Dermis blood vessel endothelial cell (primary cell): ENCODE measurements around the gene TUBB8. TPM values are rescaled to one million over a fixed set of nuclear protein-coding genes. Genes with fewer than 3 reads are reported as not detected.
"Not testable (repeated sequence)": the region's sequence is repeated elsewhere in the genome, so short reads cannot be mapped to it uniquely, and the experiment has no call there.

Experiments used
- DNase-seq: peaks from one replicate; pipeline ENCODE4 v3.0.0; 2010
- total RNA-seq: library from RNA; depleted of rRNA; stranded (reverse); fragments of >200 nt; gene quantifications from 2 replicates; pipeline ENCODE4 v1.2.3, GENCODE V29; 2014

TUBB8 gene
- total RNA-seq, 1 donor from 2014 or later, result not detected

- DNase-seq, result not testable (repeated sequence)
Measured at GRCh38 chr10:13315-13635, 35.8 kb downstream of the TUBB8 start.

DNA sequence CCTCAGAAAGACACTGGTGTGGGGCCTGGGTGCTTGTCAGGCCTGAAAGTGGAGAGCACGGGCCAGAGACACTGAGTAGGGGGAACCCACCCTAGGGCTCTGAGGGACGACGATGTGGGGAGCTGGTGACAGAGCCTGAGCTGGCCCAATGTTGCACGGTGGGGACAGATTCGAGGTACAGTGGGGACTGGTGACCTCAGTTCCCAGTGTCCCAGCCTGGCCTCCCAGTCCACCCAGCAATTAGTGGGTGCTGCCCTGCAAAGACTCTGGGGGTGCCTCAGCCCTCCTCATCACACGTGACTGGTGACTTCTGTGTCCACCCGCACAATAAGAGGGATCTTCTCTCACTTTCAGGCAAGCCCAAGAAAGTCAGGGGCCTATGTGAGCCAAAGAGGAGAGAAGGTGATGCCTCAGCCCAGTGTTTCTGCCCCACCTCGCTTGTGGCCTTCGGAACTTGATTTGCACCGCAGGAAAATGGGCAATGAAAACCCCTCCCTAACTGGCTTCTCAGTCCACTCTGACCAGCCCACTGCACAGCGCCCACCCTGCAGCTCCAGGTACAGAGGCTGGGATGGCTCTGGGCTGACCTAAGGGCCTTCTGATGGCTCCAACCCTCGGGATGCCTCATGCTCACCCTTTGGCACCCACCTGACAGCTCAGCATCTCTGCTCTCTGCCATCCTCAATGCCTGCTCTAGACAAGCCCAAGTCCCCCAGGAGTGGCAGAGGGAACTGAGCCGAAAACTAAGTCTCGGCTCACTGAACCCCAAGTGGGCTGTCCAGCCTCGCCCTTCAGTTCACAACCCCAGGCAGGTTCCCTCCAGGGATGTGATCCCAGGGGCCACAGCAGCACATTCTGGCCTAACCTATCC is 36.4 kb downstream of the TUBB8 start:
- DNase-seq, result not testable (repeated sequence)

DNA sequence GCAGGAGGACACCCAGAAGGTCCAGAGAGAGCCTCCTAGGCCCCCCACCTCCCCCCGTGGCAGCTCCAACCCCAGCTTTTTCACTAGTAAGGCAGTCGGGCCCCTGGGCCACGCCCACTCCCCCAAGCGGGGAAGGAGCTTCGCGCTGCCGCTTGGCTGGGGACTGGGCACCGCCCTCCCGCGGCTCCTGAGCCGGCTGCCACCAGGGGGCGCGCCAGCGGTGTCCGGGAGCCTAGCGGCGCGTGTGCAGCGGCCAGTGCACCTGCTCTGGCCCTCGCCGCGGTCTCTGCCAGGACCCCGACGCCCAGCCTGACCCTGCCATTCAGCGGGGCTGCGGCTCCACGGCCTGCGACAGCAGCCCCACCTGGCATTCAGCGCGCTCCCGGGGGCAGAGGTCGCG is 37.8 kb downstream of the TUBB8 start:
- DNase-seq, result not testable (repeated sequence)

DNA sequence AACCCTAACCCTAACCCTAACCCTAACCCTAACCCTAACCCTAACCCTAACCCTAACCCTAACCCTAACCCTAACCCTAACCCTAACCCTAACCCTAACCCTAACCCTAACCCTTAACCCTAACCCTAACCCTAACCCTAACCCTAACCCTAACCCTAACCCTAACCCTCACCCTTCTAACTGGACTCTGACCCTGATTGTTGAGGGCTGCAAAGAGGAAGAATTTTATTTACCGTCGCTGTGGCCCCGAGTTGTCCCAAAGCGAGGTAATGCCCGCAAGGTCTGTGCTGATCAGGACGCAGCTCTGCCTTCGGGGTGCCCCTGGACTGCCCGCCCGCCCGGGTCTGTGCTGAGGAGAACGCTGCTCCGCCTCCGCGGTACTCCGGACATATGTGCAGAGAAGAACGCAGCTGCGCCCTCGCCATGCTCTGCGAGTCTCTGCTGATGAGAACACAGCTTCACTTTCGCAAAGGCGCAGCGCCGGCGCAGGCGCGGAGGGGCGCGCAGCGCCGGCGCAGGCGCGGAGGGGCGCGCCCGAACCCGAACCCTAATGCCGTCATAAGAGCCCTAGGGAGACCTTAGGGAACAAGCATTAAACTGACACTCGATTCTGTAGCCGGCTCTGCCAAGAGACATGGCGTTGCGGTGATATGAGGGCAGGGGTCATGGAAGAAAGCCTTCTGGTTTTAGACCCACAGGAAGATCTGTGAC is 38.7 kb downstream of the TUBB8 start:
- not testable (repeated sequence) for DNase-seq

Other genes starting within 250 kb of the TUBB8 start
- gene ZMYND11, start 86.2 kb upstream of the TUBB8 start, total RNA-seq, result 59.4 and 73.2 TPM in 2 replicates